PC-3 (cell line): ENCODE measurements around the gene ATP1B4. TPM values are rescaled to one million over a fixed set of nuclear protein-coding genes. Genes with fewer than 3 reads are reported as not detected.
A peak's percentile ranks its signal among the peaks of the same experiment; 100 is the strongest.

Source experiments
- ATAC-seq: fragments of 200-7000 bp; cut with Tn5 transposase; 2 replicates; pipeline ENCODE4 v1.9.1; 2020; ENCODE audit warnings: mild to moderate bottlenecking, moderate library complexity
- BruUV-seq: library from RNA; stranded (reverse); fragments of 400-500 nt; replicated peaks from 2 replicates; lab custom pipeline; 2021; lab: Mats Ljungman, UMichigan
- CTCF ChIA-PET: fragments of 300-600 bp; sonication (Branson Sonifier 250); formaldehyde crosslinking; loops from one replicate; lab custom pipeline; 2022; ENCODE audit warnings: antibody characterized with exemption; lab: Charles Lee
- POLR2A ChIA-PET: fragments of 300-600 bp; sonication (Branson Sonifier 250); formaldehyde crosslinking; loops from one replicate; lab custom pipeline; 2022; ENCODE audit warnings: antibody characterized with exemption; ENCODE audit not compliant: unreplicated experiment; lab: Charles Lee
- DNase-seq: peaks from one replicate; pipeline ENCODE4 v3.0.0-alpha.2; 2015
- H2AFZ ChIP-seq: fragments of 300-600 bp; sonication (generic); 2 replicates; pipeline ENCODE4 v1.6.0; 2016; ENCODE audit warnings: antibody characterized with exemption, low read length
- H3F3A ChIP-seq: fragments of 300-600 bp; sonication (generic); one replicate; pipeline ENCODE4 v1.6.0; 2017; ENCODE audit warnings: antibody characterized with exemption, low read length, control low read depth, mild to moderate bottlenecking; ENCODE audit not compliant: unreplicated experiment
- H3K27ac ChIP-seq: fragments of 300-600 bp; sonication (generic); 2 replicates; pipeline ENCODE4 v1.5.1; 2016; ENCODE audit warnings: mild to moderate bottlenecking, low read length
- H3K27me3 ChIP-seq: fragments of 300-600 bp; sonication (generic); 2 replicates; pipeline ENCODE4 v1.6.1; 2016; ENCODE audit warnings: low read length, mixed read lengths
- H3K36me3 ChIP-seq: fragments of 300-600 bp; sonication (generic); 2 replicates; pipeline ENCODE4 v1.6.1; 2016; ENCODE audit warnings: low read depth, mixed run types, low read length, mixed read lengths
- H3K4me1 ChIP-seq: fragments of 300-600 bp; sonication (generic); 2 replicates; pipeline ENCODE4 v1.5.1; 2016; ENCODE audit warnings: low read length; ENCODE audit not compliant: insufficient read depth
- H3K4me2 ChIP-seq: fragments of 300-600 bp; sonication (generic); 2 replicates; pipeline ENCODE4 v1.6.0; 2016; ENCODE audit warnings: low read length
- H3K4me3 ChIP-seq: fragments of 300-600 bp; sonication (generic); 2 replicates; pipeline ENCODE4 v1.5.1; 2016; ENCODE audit warnings: mild to moderate bottlenecking, low read length, mixed read lengths
- H3K79me2 ChIP-seq: fragments of 300-600 bp; sonication (generic); 2 replicates; pipeline ENCODE4 v1.6.1; 2017; ENCODE audit warnings: low read length, mixed read lengths
- H3K9ac ChIP-seq: fragments of 300-600 bp; sonication (generic); 2 replicates; pipeline ENCODE4 v1.6.0; 2016; ENCODE audit warnings: mild to moderate bottlenecking, low read length
- H3K9me2 ChIP-seq: fragments of 300-600 bp; sonication (generic); replicated peaks from 2 replicates; pipeline ENCODE4 v1.6.1; 2016; ENCODE audit warnings: mixed run types, low read length, mixed read lengths
- H3K9me3 ChIP-seq: fragments of 300-600 bp; sonication (generic); 2 replicates; pipeline ENCODE4 v1.6.1; 2016; ENCODE audit warnings: low read length, mixed read lengths
- H4K20me1 ChIP-seq: fragments of 300-600 bp; sonication (generic); 2 replicates; pipeline ENCODE4 v1.6.1; 2016; ENCODE audit warnings: low read length, mixed read lengths
- CTCF ChIP-seq: fragments of 300-600 bp; sonication (generic); conservative IDR thresholded peaks from 2 replicates; pipeline ENCODE4 v1.5.1; 2017; ENCODE audit warnings: antibody characterized with exemption, low read depth, mild to moderate bottlenecking, low read length
- EZH2 ChIP-seq: fragments of 300-600 bp; sonication (generic); IDR thresholded peaks from one replicate; pipeline ENCODE4 v1.6.1; 2017; ENCODE audit warnings: antibody characterized with exemption, mild to moderate bottlenecking, low read length; ENCODE audit not compliant: unreplicated experiment
- EZH2phosphoT487 ChIP-seq: fragments of 300-600 bp; sonication (generic); IDR thresholded peaks from 2 replicates; pipeline ENCODE4 v1.6.1; 2018; ENCODE audit warnings: mild to moderate bottlenecking, antibody characterized with exemption, low read length, borderline replicate concordance
- intact Hi-C: fragments of 100-400 bp; cut with micrococcal nuclease; formaldehyde crosslinking; loops from 2 replicates; pipeline ENCODE4 v1.9.0; 2023
- total RNA-seq: library from RNA; depleted of rRNA; stranded (reverse); fragments of >200 nt; gene quantifications from 2 replicates; pipeline ENCODE4 v1.2.3, GENCODE V29; 2014

The ATP1B4 gene
- total RNA-seq, 1 experiment from 2014 or later: not detected

- Histone ChIP-seq H4K20me1 (no peaks in the 10 kb centered on the region), H3K9me2 (no peaks in the 10 kb centered on the region), H3K79me2 (no peaks in the 10 kb centered on the region), H3K9ac (no peak overlapping the region), H2AFZ (no peak overlapping the region), H3K36me3 (no peaks in the 10 kb centered on the region), H3K4me3 (no peak overlapping the region), H3K27me3 (no peaks in the 10 kb centered on the region), H3F3A (no peaks in the 10 kb centered on the region), H3K9me3 (no peaks in the 10 kb centered on the region), H3K4me1 (no peaks in the 10 kb centered on the region), H3K27ac (no peak overlapping the region), H3K4me2 (no peak overlapping the region)
- intact Hi-C loops: loop anchor here (1.0 kb wide), 2 partner anchors 72 to 95 kb away; no protein-coding TSS in a partner anchor
- POLR2A ChIA-PET: no interaction called here
- DNase-seq (peak; percentile 41), ATAC-seq (peak; percentile 50)
- CTCF ChIA-PET: interaction anchor here (0.7 to 1.6 kb wide), 4 partner anchors 71 to 105 kb away, joined by 3 to 12 read pairs (median 5); no protein-coding TSS in a partner anchor
- no TSS peak for BruUV-seq
- TF ChIP-seq EZH2phosphoT487 (no peak), CTCF (peak; percentile 62), EZH2 (no peak)
Observed at GRCh38 chrX:120380699-120381098, 18.8 kb downstream of the ATP1B4 start.

- H3K36me3 ChIP-seq: no peaks in the 10 kb centered on the region
- no TSS peak for BruUV-seq
- intact Hi-C loops: no loop called here
- H3K9me2 ChIP-seq: no peaks in the 10 kb centered on the region
- H3K9me3 ChIP-seq: no peaks in the 10 kb centered on the region
- H3K4me2 ChIP-seq: no peak overlapping the region
- H3K4me1 ChIP-seq: no peaks in the 10 kb centered on the region
- CTCF ChIA-PET: no interaction called here
- H3K27ac ChIP-seq: no peak overlapping the region
- no peak overlapping the region for H2AFZ ChIP-seq
- POLR2A ChIA-PET: no interaction called here
- no peaks in the 10 kb centered on the region for H4K20me1 ChIP-seq
- no peak overlapping the region for H3K9ac ChIP-seq
- H3F3A ChIP-seq: no peaks in the 10 kb centered on the region
- no peak overlapping the region for H3K4me3 ChIP-seq
- H3K27me3 ChIP-seq: no peaks in the 10 kb centered on the region
- ATAC-seq: no peak
- H3K79me2 ChIP-seq: no peaks in the 10 kb centered on the region
- DNase-seq: no peak
- no peak for TF ChIP-seq CTCF
- TF ChIP-seq EZH2: no peak
- no peak for TF ChIP-seq EZH2phosphoT487
Observed at GRCh38 chrX:120401301-120401700, 39.4 kb downstream of the ATP1B4 start.

GRCh38 chrX:120402369-120402768, 40.5 kb downstream of the ATP1B4 start:
- ChIA-PET CTCF (no interaction called here), POLR2A (no interaction called here)
- Histone ChIP-seq H3K9me3 (no peaks in the 10 kb centered on the region), H3K9me2 (no peaks in the 10 kb centered on the region), H3K36me3 (no peaks in the 10 kb centered on the region), H4K20me1 (no peaks in the 10 kb centered on the region), H3F3A (no peaks in the 10 kb centered on the region), H3K4me1 (no peaks in the 10 kb centered on the region), H3K4me3 (no peak overlapping the region), H3K4me2 (no peak overlapping the region), H3K79me2 (no peaks in the 10 kb centered on the region), H3K27ac (no peak overlapping the region), H3K9ac (no peak overlapping the region), H2AFZ (no peak overlapping the region), H3K27me3 (no peaks in the 10 kb centered on the region)
- intact Hi-C loops: no loop called here
- BruUV-seq: no TSS peak
- DNase-seq (peak; percentile 19), ATAC-seq (no peak)
- TF ChIP-seq EZH2: no peak
- TF ChIP-seq CTCF: no peak
- TF ChIP-seq EZH2phosphoT487: no peak
